AG04450 (cell line): Measurements from ENCODE around the gene ABL1. TPM values are rescaled to one million over a fixed set of nuclear protein-coding genes. Genes with fewer than 3 reads are reported as not detected.

ENCODE experiments used
- CTCF ChIA-PET: fragments of 300-600, 350-600 bp; formaldehyde crosslinking; extraction: SDS; loops from one replicate; lab custom pipeline; 2022; ENCODE audit warnings: antibody characterized with exemption, inconsistent platforms; lab: Charles Lee
- POLR2A ChIA-PET: fragments of 350-600 bp; formaldehyde crosslinking; extraction: SDS; loops from one replicate; lab custom pipeline; 2021; ENCODE audit warnings: antibody characterized with exemption, inconsistent platforms; lab: Yijun Ruan, JAX
- DNase-seq: peaks from one replicate; pipeline ENCODE4 v3.0.0-alpha.2; 2011; ENCODE audit warnings: low read depth, low spot score
- H3K27ac ChIP-seq: one replicate; pipeline ENCODE4 v1.5.1; 2012; ENCODE audit warnings: low read depth, low read length, control low read depth
- H3K27me3 ChIP-seq: one replicate; pipeline ENCODE4 v1.6.0; 2012; ENCODE audit warnings: low read length; ENCODE audit not compliant: control insufficient read depth, insufficient read depth
- H3K4me3 ChIP-seq: 2 replicates; pipeline ENCODE4 v1.5.1; 2011; ENCODE audit warnings: mild to moderate bottlenecking, low read depth, low read length, control low read depth
- H3K9me3 ChIP-seq: 2 replicates; pipeline ENCODE4 v1.5.1; 2012; ENCODE audit warnings: low read length; ENCODE audit not compliant: control insufficient read depth, insufficient read depth
- polyA plus RNA-seq: library from polyadenylated mRNA; depleted of rRNA; stranded (reverse); fragments of >200 nt; gene quantifications from 2 replicates; pipeline ENCODE4 v1.2.3, GENCODE V29; 2011
- TF ChIP-seq, protein P1 (sequence below): IDR thresholded peaks from 2 replicates; pipeline ENCODE4 v1.5.1; 2011; ENCODE audit warnings: low read depth, low read length, control low read depth, inconsistent platforms

Gene ABL1
- polyA plus RNA-seq, 1 experiment, result 37.5 TPM

GRCh38 chr9:130872912-130873503 lies 38.0 kb downstream of the ABL1 start:
- TF ChIP-seq, protein P1, sequence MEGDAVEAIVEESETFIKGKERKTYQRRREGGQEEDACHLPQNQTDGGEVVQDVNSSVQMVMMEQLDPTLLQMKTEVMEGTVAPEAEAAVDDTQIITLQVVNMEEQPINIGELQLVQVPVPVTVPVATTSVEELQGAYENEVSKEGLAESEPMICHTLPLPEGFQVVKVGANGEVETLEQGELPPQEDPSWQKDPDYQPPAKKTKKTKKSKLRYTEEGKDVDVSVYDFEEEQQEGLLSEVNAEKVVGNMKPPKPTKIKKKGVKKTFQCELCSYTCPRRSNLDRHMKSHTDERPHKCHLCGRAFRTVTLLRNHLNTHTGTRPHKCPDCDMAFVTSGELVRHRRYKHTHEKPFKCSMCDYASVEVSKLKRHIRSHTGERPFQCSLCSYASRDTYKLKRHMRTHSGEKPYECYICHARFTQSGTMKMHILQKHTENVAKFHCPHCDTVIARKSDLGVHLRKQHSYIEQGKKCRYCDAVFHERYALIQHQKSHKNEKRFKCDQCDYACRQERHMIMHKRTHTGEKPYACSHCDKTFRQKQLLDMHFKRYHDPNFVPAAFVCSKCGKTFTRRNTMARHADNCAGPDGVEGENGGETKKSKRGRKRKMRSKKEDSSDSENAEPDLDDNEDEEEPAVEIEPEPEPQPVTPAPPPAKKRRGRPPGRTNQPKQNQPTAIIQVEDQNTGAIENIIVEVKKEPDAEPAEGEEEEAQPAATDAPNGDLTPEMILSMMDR, result no peak
- Histone ChIP-seq H3K9me3 (no peaks in the 10 kb centered on the region), H3K27ac (no peak overlapping the region), H3K27me3 (no peaks in the 10 kb centered on the region), H3K4me3 (no peak overlapping the region)
- ChIA-PET POLR2A (interaction anchor here (0.6 kb wide), 1 partner anchor 14 kb away, joined by 4 read pairs; no protein-coding TSS in a partner anchor), CTCF (interaction anchor here (0.5 to 1.2 kb wide), 2 partner anchors 9 to 35 kb away, joined by 4 to 5 read pairs; no protein-coding TSS in a partner anchor)
- DNase-seq, result no peak

GRCh38 chr9:130873966-130874365 lies 38.9 kb downstream of the ABL1 start:
- no peaks in the 10 kb centered on the region for H3K27me3 ChIP-seq
- no peak for DNase-seq
- no peaks in the 10 kb centered on the region for H3K9me3 ChIP-seq
- H3K27ac ChIP-seq, result no peak overlapping the region
- POLR2A ChIA-PET, result no interaction called here
- TF ChIP-seq, protein P1, result no peak
- CTCF ChIA-PET, result interaction anchor here (1.2 kb wide), 1 partner anchor 10 kb away, joined by 4 read pairs; no protein-coding TSS in a partner anchor
- no peak overlapping the region for H3K4me3 ChIP-seq

- Histone ChIP-seq H3K9me3 (no peaks in the 10 kb centered on the region), H3K27me3 (no peaks in the 10 kb centered on the region), H3K27ac (no peak overlapping the region), H3K4me3 (no peak overlapping the region)
- ChIA-PET POLR2A (no interaction called here), CTCF (interaction anchor here (1.0 kb wide), 1 partner anchor 9 kb away, joined by 4 read pairs; no protein-coding TSS in a partner anchor)
- DNase-seq, result no peak
- TF ChIP-seq, protein P1, result no peak
Observed at GRCh38 chr9:130874783-130875182, 39.7 kb downstream of the ABL1 start.

- no peaks in the 10 kb centered on the region for H3K9me3 ChIP-seq
- no peak overlapping the region for H3K4me3 ChIP-seq
- H3K27me3 ChIP-seq, result no peaks in the 10 kb centered on the region
- ChIA-PET CTCF (interaction anchor here (1.0 to 5.8 kb wide), 3 partner anchors 10 to 171 kb away, joined by 3 to 54 read pairs (median 11); no protein-coding TSS in a partner anchor), POLR2A (interaction anchor here (0.6 kb wide), 1 partner anchor 13 kb away, joined by 3 read pairs; no protein-coding TSS in a partner anchor)
- TF ChIP-seq, protein P1, result no peak
- no peak overlapping the region for H3K27ac ChIP-seq
- no peak for DNase-seq
Observed at GRCh38 chr9:130877300-130877699, 42.2 kb downstream of the ABL1 start.

DNA sequence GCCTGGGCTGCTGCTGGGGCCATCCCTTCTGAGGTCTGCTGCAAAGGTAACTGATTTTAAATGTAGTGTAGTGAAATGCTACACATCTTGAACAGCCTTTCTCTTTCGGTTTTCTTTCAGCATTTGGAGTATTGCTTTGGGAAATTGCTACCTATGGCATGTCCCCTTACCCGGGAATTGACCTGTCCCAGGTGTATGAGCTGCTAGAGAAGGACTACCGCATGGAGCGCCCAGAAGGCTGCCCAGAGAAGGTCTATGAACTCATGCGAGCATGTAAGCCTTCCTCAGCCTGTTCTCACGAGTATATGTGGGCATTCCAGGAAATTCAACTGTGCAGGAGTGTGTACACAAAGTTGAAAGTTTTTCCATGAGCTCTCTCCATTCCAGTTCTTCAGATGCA lies 43.2 kb downstream of the ABL1 start:
- CTCF ChIA-PET, result interaction anchor here (3.5 to 5.8 kb wide), 2 partner anchors 11 to 120 kb away, joined by 11 to 54 read pairs; no protein-coding TSS in a partner anchor
- DNase-seq, result no peak
- POLR2A ChIA-PET, result interaction anchor here (0.7 kb wide), 1 partner anchor 185 kb away, joined by 3 read pairs; the partner anchor contains the start of gene EXOSC2
- TF ChIP-seq, protein P1, result no peak
- no peak overlapping the region for H3K27ac ChIP-seq
- no peaks in the 10 kb centered on the region for H3K9me3 ChIP-seq
- no peaks in the 10 kb centered on the region for H3K27me3 ChIP-seq
- H3K4me3 ChIP-seq, result no peak overlapping the region
